HCT116 (cell line): ENCODE measurements around the gene PEX12. TPM values are rescaled to one million over a fixed set of nuclear protein-coding genes. Genes with fewer than 3 reads are reported as not detected.

Experiments
- ATAC-seq: fragments of 200-7000 bp; cut with Tn5 transposase; 2 replicates; pipeline ENCODE4 v1.9.1; 2020; ENCODE audit warnings: mild to moderate bottlenecking, moderate library complexity
- BruUV-seq: library from RNA; stranded (reverse); fragments of 400-500 nt; replicated peaks from 2 replicates; lab custom pipeline; 2021; lab: Mats Ljungman, UMichigan
- CTCF ChIA-PET: fragments of 300-600 bp; sonication (Branson Sonifier 250); formaldehyde crosslinking; loops from one replicate; lab custom pipeline; 2021; ENCODE audit warnings: antibody characterized with exemption; lab: Charles Lee
- POLR2A ChIA-PET: fragments of 300-600, 350-600 bp; sonication (Branson Sonifier 250); formaldehyde crosslinking; loops from one replicate; lab custom pipeline; 2021; ENCODE audit warnings: antibody characterized with exemption; lab: Charles Lee
- RAD21 ChIA-PET, 2 experiments: fragments of 300-600 bp; sonication (Branson Sonifier 250); formaldehyde crosslinking; loops; one replicate each; lab custom pipeline; 2023; ENCODE audit warnings: low total read pairs in 2 of 2; ENCODE audit not compliant: uncharacterized antibody in 2 of 2, unreplicated experiment in 2 of 2, low non-redundant PET in 1 of 2; lab: Charles Lee
- DNase-seq: peaks from one replicate; pipeline ENCODE4 v3.0.0-alpha.2; 2010; ENCODE audit warnings: low read depth, low spot score
- H2AFZ ChIP-seq: fragments of 200-600 bp; shearing (Covaris generic), sonication (generic); 2 replicates; pipeline ENCODE4 v1.6.1; 2017; ENCODE audit warnings: low read depth, mixed run types, mixed read lengths, antibody characterized with exemption, low read length; ENCODE audit not compliant: poor library complexity, severe bottlenecking
- H3K27ac ChIP-seq: 2 replicates; pipeline ENCODE4 v1.5.1; 2012; ENCODE audit warnings: low read depth, low read length
- H3K27me3 ChIP-seq: fragments of 200-600 bp; sonication (generic); 2 replicates; pipeline ENCODE4 v1.6.1; 2016; ENCODE audit warnings: mixed run types, low read length, mixed read lengths; ENCODE audit not compliant: insufficient read depth
- H3K36me3 ChIP-seq, 2 experiments: fragments of 200-500 bp in 1 of 2; fragments of 200-600 bp in 1 of 2; sonication (Bioruptor generic) in 1 of 2; sonication (generic) in 1 of 2; 2 replicates each; pipeline versions ENCODE4 v1.5.1 to v1.6.1; 2014 to 2016; ENCODE audit warnings: low read length in 2 of 2, inconsistent platforms in 1 of 2, mixed read lengths in 1 of 2, mixed run types in 1 of 2; ENCODE audit not compliant: insufficient read depth in 2 of 2, control insufficient read depth in 1 of 2
- H3K4me1 ChIP-seq, 2 experiments: fragments of 200-600 bp in 1 of 2; sonication (generic) in 1 of 2; 2 replicates each; pipeline versions ENCODE4 v1.5.1 to v1.6.1; 2012 to 2017; ENCODE audit warnings: low read length in 2 of 2, inconsistent platforms in 1 of 2, mild to moderate bottlenecking in 1 of 2, mixed read lengths in 1 of 2, mixed run types in 1 of 2, moderate library complexity in 1 of 2; ENCODE audit not compliant: insufficient read depth in 2 of 2, control insufficient read depth in 1 of 2
- H3K4me2 ChIP-seq: fragments of 200-600 bp; sonication (generic); 2 replicates; pipeline ENCODE4 v1.6.1; 2017; ENCODE audit warnings: mixed run types, low read length, mixed read lengths
- H3K4me3 ChIP-seq, 2 experiments: fragments of 200-600 bp in 1 of 2; sonication (generic) in 1 of 2; replicated peaks in 1 of 2; 2 replicates each; pipeline ENCODE4 v1.5.1; 2011 to 2016; ENCODE audit warnings: low read length in 2 of 2, control low read depth in 1 of 2, low read depth in 1 of 2, mild to moderate bottlenecking in 1 of 2, mixed read lengths in 1 of 2, mixed run types in 1 of 2
- H3K79me2 ChIP-seq: fragments of 200-600 bp; sonication (generic); 2 replicates; pipeline ENCODE4 v1.6.1; 2017; ENCODE audit warnings: mild to moderate bottlenecking, mixed run types, low read length, moderate library complexity, mixed read lengths; ENCODE audit not compliant: insufficient read depth
- H3K9ac ChIP-seq: fragments of 200-600 bp; sonication (generic); 2 replicates; pipeline ENCODE4 v1.6.1; 2016; ENCODE audit warnings: low read length, mixed read lengths
- H3K9me2 ChIP-seq: fragments of 200-600 bp; sonication (generic), shearing (Covaris generic); 2 replicates; pipeline ENCODE4 v1.6.1; 2017; ENCODE audit warnings: mixed run types, mild to moderate bottlenecking, moderate library complexity; ENCODE audit not compliant: insufficient read depth
- H3K9me3 ChIP-seq, 2 experiments: fragments of 200-500 bp in 1 of 2; fragments of 200-600 bp in 1 of 2; sonication (Bioruptor generic) in 1 of 2; sonication (generic) in 1 of 2; 2 replicates each; pipeline ENCODE4 v1.6.1; 2014 to 2017; ENCODE audit warnings: low read length in 2 of 2, mixed read lengths in 2 of 2, inconsistent platforms in 1 of 2, low read depth in 1 of 2, mild to moderate bottlenecking in 1 of 2, mixed run types in 1 of 2, moderate library complexity in 1 of 2; ENCODE audit not compliant: control insufficient read depth in 1 of 2, insufficient read depth in 1 of 2
- H4K20me1 ChIP-seq: fragments of 200-600 bp; sonication (generic), shearing (Covaris generic); 2 replicates; pipeline ENCODE4 v1.6.1; 2017; ENCODE audit warnings: mixed run types, mild to moderate bottlenecking, moderate library complexity; ENCODE audit not compliant: insufficient read depth
- ATF3 ChIP-seq: IDR thresholded peaks from 2 replicates; pipeline ENCODE4 v1.6.1; 2012
- CBX3 ChIP-seq: IDR thresholded peaks from 2 replicates; pipeline ENCODE4 v1.6.1; 2012; ENCODE audit warnings: low read depth
- CEBPB ChIP-seq: IDR thresholded peaks from 2 replicates; pipeline ENCODE4 v1.6.1; 2012; ENCODE audit warnings: low read depth
- CTCF ChIP-seq, 3 experiments: fragments of 200-600 bp in 1 of 3; sonication (generic) in 1 of 3; IDR thresholded peaks in 2 of 3; conservative IDR thresholded peaks in 1 of 3; 2 replicates each; pipeline ENCODE4 v1.5.1; 2012 to 2017; ENCODE audit warnings: low read depth in 2 of 3, low read length in 2 of 3, antibody characterized with exemption in 1 of 3, borderline replicate concordance in 1 of 3, control low read depth in 1 of 3, mild to moderate bottlenecking in 1 of 3, mixed read lengths in 1 of 3, mixed run types in 1 of 3, moderate library complexity in 1 of 3; ENCODE audit not compliant: insufficient read depth in 1 of 3
- EGR1 ChIP-seq: IDR thresholded peaks from 2 replicates; pipeline ENCODE4 v1.6.1; 2012; ENCODE audit warnings: low read depth
- ELF1 ChIP-seq: IDR thresholded peaks from 2 replicates; pipeline ENCODE4 v1.6.1; 2012; ENCODE audit warnings: low read depth, borderline replicate concordance
- EZH2phosphoT487 ChIP-seq: fragments of 200-600 bp; IDR thresholded peaks from 2 replicates; pipeline ENCODE4 v1.6.1; 2018; ENCODE audit warnings: antibody characterized with exemption, borderline replicate concordance
- POLR2AphosphoS5 ChIP-seq: IDR thresholded peaks from 2 replicates; pipeline ENCODE4 v1.6.1; 2011; ENCODE audit warnings: mild to moderate bottlenecking, low read depth, low read length, moderate library complexity
- RAD21 ChIP-seq: IDR thresholded peaks from 2 replicates; pipeline ENCODE4 v1.6.1; 2012; ENCODE audit warnings: low read depth, mild to moderate bottlenecking
- REST ChIP-seq: IDR thresholded peaks from 2 replicates; pipeline ENCODE4 v1.6.1; 2012; ENCODE audit warnings: low read depth
- SIN3A ChIP-seq: IDR thresholded peaks from 2 replicates; pipeline ENCODE4 v1.6.1; 2012; ENCODE audit warnings: low read depth
- YY1 ChIP-seq: IDR thresholded peaks from 2 replicates; pipeline ENCODE4 v1.6.1; 2011; ENCODE audit warnings: low read length, low read depth, moderate library complexity, mild to moderate bottlenecking; ENCODE audit not compliant: insufficient replicate concordance; ENCODE audit errors: extremely low read depth
- ZFX ChIP-seq: fragments of 450-650 bp; IDR thresholded peaks from 2 replicates; pipeline ENCODE4 v1.6.1; 2017
- ZNF274 ChIP-seq: fragments of 200-500 bp; sonication (Bioruptor generic); IDR thresholded peaks from 2 replicates; pipeline ENCODE4 v1.6.1; 2014; ENCODE audit warnings: mild to moderate bottlenecking, low read depth, low read length, inconsistent platforms
- intact Hi-C: fragments of 100-400 bp; cut with micrococcal nuclease; formaldehyde crosslinking; loops from 2 replicates; pipeline ENCODE4 v1.10.0; 2022
- total RNA-seq: library from RNA; stranded (reverse); gene quantifications from one replicate; pipeline ENCODE4 v1.2.1, GENCODE V29; 2021; ENCODE audit not compliant: unreplicated experiment

PEX12 gene
- total RNA-seq, 1 experiment from 2014 or later = 5.0 TPM

- H3K79me2 ChIP-seq = peaks cover 63% of the 10 kb centered on the region
- H4K20me1 ChIP-seq = peaks cover 4% of the 10 kb centered on the region; the same call in 1 of the 2 replicates
- BruUV-seq = no TSS peak
- no peak for DNase-seq
- RAD21 ChIA-PET = interaction anchor here in 1 of 2 experiments (0.6 kb wide), 1 partner anchor 129 kb away, joined by 3 read pairs; no protein-coding TSS in a partner anchor
- no peaks in the 10 kb centered on the region for H3K9me2 ChIP-seq
- CTCF ChIA-PET = no interaction called here
- no peak overlapping the region for H3K4me2 ChIP-seq
- TF ChIP-seq CBX3 (no peak), POLR2AphosphoS5 (no peak), ATF3 (no peak), ELF1 (no peak), REST (no peak), ZFX (no peak), CEBPB (no peak), EZH2phosphoT487 (no peak), SIN3A (no peak), CTCF (IDR thresholded peaks at IDR 0.05 in 2 of 3, conservative IDR thresholded peaks at IDR 0.05 in 1 of 3; ENCODE audit: borderline replicate concordance in 1 of 3, insufficient read depth in 1 of 3, low read depth in 2 of 3, low read length in 2 of 3) (no peak), YY1 (no peak), ZNF274 (no peak), EGR1 (no peak), RAD21 (no peak)
- no peak overlapping the region for H3K9ac ChIP-seq
- no peak overlapping the region for H2AFZ ChIP-seq
- no peaks in the 10 kb centered on the region for H3K4me1 ChIP-seq
- no peak overlapping the region for H3K4me3 ChIP-seq
- POLR2A ChIA-PET = no interaction called here
- no peaks in the 10 kb centered on the region for H3K27me3 ChIP-seq
- intact Hi-C loops = loop anchor here (10.0 kb wide), 1 partner anchor 186 kb away; the partner anchor contains the start of gene TAF15
- no peak for ATAC-seq
- no peak overlapping the region for H3K27ac ChIP-seq
- no peaks in the 10 kb centered on the region for H3K9me3 ChIP-seq
- peaks cover 4 to 6% of the 10 kb centered on the region in 2 experiments; a peak in 2 of 4 replicates for H3K36me3 ChIP-seq
These were observed 40.3 kb upstream of the PEX12 start for GRCh38 chr17:35618628-35619027.
